GM12892 (cell line): ENCODE data around the gene HMGXB4.

Experiments
- POLR2A ChIP-seq: IDR thresholded peaks from 2 replicates; pipeline ENCODE4 v1.6.1; 2011; ENCODE audit warnings: low read depth, low read length, control low read depth
- POLR2AphosphoS5 ChIP-seq: IDR thresholded peaks from 2 replicates; pipeline ENCODE4 v1.6.1; 2011; ENCODE audit warnings: low read depth, low read length, control low read depth

DNA sequence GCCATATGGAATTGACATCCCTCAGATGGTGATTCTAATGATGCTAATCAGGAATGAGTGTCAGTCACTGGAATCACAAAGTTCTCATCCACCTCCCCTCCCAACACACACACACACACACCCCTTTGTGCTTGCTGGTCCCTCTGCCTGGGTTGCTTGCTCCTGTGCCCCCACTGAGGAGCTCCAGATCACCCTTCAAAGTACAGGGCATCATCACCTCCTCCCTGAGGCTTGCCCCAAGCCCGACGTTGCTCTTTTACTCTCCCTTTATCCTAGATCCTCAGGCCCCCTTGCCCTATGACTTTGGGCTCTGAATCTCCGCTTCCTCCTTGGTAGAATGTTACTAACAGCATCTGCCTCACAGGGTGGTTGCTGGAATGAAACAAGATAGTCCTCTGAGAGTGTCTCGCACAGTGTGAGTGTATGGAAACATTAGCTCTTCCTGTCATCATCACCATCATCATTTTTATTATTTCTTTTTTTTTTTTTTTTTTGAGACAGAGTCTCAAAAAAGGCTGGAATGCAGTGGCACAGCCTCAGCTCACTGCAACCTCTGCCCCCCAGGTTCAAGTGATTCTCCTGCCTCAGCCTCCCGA lies 45.8 kb downstream of the HMGXB4 start:
- TF ChIP-seq POLR2A (no peak), POLR2AphosphoS5 (no peak)
